GDM1 (cell line): ENCODE results near the gene NME4.

Experiments
- DNase-seq: peaks from one replicate; lab custom pipeline; 2025; lab: John Stamatoyannopoulos, UW

The NME4 gene

DNA sequence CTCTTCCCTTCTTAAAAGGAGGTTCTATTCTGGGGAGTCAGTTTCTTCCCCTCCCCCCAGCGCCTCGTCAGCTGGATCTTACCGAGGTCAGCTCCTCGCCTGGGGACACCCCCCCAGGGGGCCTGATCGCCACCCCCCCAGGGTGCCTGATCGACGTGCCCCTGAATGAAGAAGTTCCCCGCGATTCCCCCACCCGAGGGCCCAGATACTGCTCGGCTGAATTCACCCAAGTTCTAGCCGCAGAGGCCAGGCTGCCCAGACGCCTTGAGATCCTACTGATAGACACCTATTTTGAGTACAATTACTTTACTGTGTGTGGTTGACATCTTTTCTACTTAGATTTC is 29.9 kb downstream of the NME4 start:
- DNase-seq, result no peak

- no peak for DNase-seq
These were observed 30.3 kb downstream of the NME4 start for GRCh38 chr16:427250-427649.

DNA sequence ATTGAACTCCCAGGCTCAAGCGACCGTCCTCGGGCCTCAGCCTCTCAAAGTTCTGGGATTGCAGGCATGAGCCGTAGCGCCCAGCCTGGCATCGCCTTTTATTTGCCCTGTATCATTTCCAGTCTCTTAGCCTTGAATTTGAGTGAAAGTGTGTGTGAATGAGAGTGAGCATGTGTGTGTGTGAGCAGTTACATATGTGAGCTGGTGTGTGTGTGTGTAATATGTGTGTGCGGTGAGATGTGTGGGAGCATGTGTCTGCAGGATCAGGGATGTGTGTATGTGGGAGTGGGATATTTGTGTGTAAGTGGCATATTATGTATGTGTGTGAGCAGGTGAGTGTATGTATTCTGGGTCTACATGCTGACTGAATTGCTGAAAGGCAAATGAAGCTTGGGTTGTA is 33.9 kb downstream of the NME4 start:
- DNase-seq, result no peak

GRCh38 chr16:440627-441026 is 43.6 kb downstream of the NME4 start:
- DNase-seq, result no peak

DNA sequence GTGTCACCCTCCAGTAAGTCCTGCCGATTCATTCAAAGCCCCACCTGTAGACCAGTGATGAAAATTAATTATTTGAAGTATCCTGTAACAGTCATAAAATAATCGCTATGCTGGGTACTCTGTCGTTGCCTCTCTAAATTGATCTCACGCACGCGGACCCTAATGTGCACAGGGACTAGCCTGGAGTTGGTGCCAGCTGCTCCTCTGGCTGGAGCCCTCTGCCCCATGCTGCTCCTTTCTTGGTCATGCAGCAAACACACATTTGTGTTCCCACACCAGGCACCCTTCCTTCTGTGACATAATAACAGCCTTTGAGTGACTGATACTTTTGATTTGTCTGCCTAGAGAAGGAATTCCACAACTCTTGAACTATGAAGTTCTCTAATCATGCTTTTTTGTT is 44.4 kb downstream of the NME4 start:
- no peak for DNase-seq

DNA sequence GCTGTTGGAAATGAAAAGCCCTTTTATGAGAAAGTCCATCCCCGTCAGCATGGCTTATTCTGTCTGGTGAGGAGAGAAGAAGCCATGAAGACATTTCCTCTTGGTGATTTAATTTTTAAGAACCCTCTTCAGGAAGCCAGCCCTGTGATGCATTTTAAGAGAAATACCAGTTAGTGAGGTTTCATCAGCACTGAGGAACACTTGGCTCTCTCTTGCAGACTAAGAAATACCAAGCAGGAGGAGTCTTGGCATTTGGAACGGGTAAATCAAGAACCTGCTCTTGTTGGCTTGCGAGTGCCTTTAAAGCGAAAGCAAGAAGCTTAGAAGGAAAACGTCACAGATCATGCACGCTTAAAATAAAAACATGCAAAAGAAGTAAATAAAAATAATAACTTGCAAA is 46.0 kb downstream of the NME4 start:
- no peak for DNase-seq

- no peak for DNase-seq
These were observed 47.0 kb downstream of the NME4 start for GRCh38 chr16:444027-444426.

GRCh38 chr16:445566-445965 is 48.6 kb downstream of the NME4 start:
- DNase-seq, result no peak
